Endodermal cell (in vitro differentiated cells): ENCODE data around the gene NEK10. TPM values are rescaled to one million over a fixed set of nuclear protein-coding genes. Genes with fewer than 3 reads are reported as not detected.

Source experiments
- DNase-seq: peaks from one replicate; pipeline ENCODE4 v3.0.0-alpha.2; 2017
- H3K27ac ChIP-seq: 2 replicates; pipeline ENCODE4 v1.5.1; 2013; ENCODE audit warnings: mild to moderate bottlenecking, low read depth, low read length, moderate library complexity
- H3K27me3 ChIP-seq: 2 replicates; pipeline ENCODE4 v1.6.1; 2013; ENCODE audit warnings: mild to moderate bottlenecking, low read length, moderate library complexity; ENCODE audit not compliant: insufficient read depth, control insufficient read depth, poor library complexity, severe bottlenecking
- H3K36me3 ChIP-seq: 2 replicates; pipeline ENCODE4 v1.7.0; 2013; ENCODE audit warnings: mild to moderate bottlenecking, low read length, moderate library complexity; ENCODE audit not compliant: control insufficient read depth, insufficient read depth
- H3K4me1 ChIP-seq: one replicate; pipeline ENCODE4 v1.7.0; 2013; ENCODE audit warnings: low read length; ENCODE audit not compliant: control insufficient read depth, insufficient read depth
- H3K4me3 ChIP-seq: 2 replicates; pipeline ENCODE4 v1.5.1; 2013; ENCODE audit warnings: mild to moderate bottlenecking, low read length, moderate library complexity
- H3K9ac ChIP-seq: 2 replicates; pipeline ENCODE4 v1.6.1; 2013; ENCODE audit warnings: mild to moderate bottlenecking, low read length, moderate library complexity; ENCODE audit not compliant: poor library complexity, severe bottlenecking; ENCODE audit errors: extremely low read depth
- H3K9me3 ChIP-seq: 2 replicates; pipeline ENCODE4 v1.6.1; 2013; ENCODE audit warnings: mild to moderate bottlenecking, low read length, moderate library complexity; ENCODE audit not compliant: control insufficient read depth
- H3K27ac Mint-ChIP-seq: 2 replicates; pipeline ENCODE4 v1.8.0; 2020; ENCODE audit warnings: mixed read lengths
- H3K27me3 Mint-ChIP-seq: 2 replicates; pipeline ENCODE4 v1.8.0; 2021; ENCODE audit warnings: mild to moderate bottlenecking, mixed read lengths; ENCODE audit not compliant: insufficient read depth
- H3K36me3 Mint-ChIP-seq: 2 replicates; pipeline ENCODE4 v1.8.0; 2020; ENCODE audit warnings: low read depth, mixed read lengths
- H3K4me1 Mint-ChIP-seq: 2 replicates; pipeline ENCODE4 v1.8.0; 2020; ENCODE audit warnings: mixed read lengths
- H3K4me3 Mint-ChIP-seq: 2 replicates; pipeline ENCODE4 v1.8.0; 2020; ENCODE audit warnings: mild to moderate bottlenecking, moderate library complexity, mixed read lengths
- H3K9me3 Mint-ChIP-seq: 2 replicates; pipeline ENCODE4 v1.8.0; 2020; ENCODE audit warnings: mild to moderate bottlenecking, mixed read lengths
- CTCF ChIP-seq: fragments of 200-600 bp; sonication (generic); conservative IDR thresholded peaks from 2 replicates; pipeline ENCODE4 v1.5.0; 2021; ENCODE audit warnings: antibody characterized with exemption, mild to moderate bottlenecking
- WGBS, 2 experiments: methylation state at CpG; one replicate each; pipeline versions ENCODE4 v1.1.5 to v1.1.7; 2013; ENCODE audit warnings: missing lambda C conversion rate in 2 of 2, mixed read lengths in 1 of 2; ENCODE audit not compliant: insufficient coverage in 1 of 2, insufficient read length in 1 of 2; 5-methylcytosine and 5-hydroxymethylcytosine counted together
- total RNA-seq, 2 donors: library from RNA; stranded (reverse); fragmentation: NEBNext Ultra II Directional in 1 of 2; extraction: Animal tissue kit (Norgen Biotek cat#: 25700) in 1 of 2; gene quantifications; 2 replicates in 1 of 2; 3 replicates in 1 of 2; pipeline ENCODE4 v1.2.1, GENCODE V29; 2021

The NEK10 gene
- total RNA-seq, 2 donors from 2014 or later: 1.3 to 2.4 TPM

GRCh38 chr3:27323087-27323570, 46.1 kb downstream of the NEK10 start:
- no peaks in the 10 kb centered on the region for H3K4me1 ChIP-seq
- H3K9ac ChIP-seq: no peak overlapping the region
- no peak for DNase-seq
- no peaks in the 10 kb centered on the region for H3K9me3 Mint-ChIP-seq
- H3K27me3 Mint-ChIP-seq: no peaks in the 10 kb centered on the region
- no peak overlapping the region for H3K4me3 Mint-ChIP-seq
- H3K4me1 Mint-ChIP-seq: no peaks in the 10 kb centered on the region
- H3K27ac ChIP-seq: no peak overlapping the region
- H3K36me3 Mint-ChIP-seq: no peaks in the 10 kb centered on the region
- H3K27me3 ChIP-seq: no peaks in the 10 kb centered on the region
- no peak for TF ChIP-seq CTCF
- no peaks in the 10 kb centered on the region for H3K9me3 ChIP-seq
- H3K36me3 ChIP-seq: no peaks in the 10 kb centered on the region
- no peak overlapping the region for H3K27ac Mint-ChIP-seq
- WGBS, 2 experiments: 88% methylated on average over 3 of the region's 3 CpGs; no CpG with 5 or more reads in 1 of the 2 experiments
- no peak overlapping the region for H3K4me3 ChIP-seq

- no peaks in the 10 kb centered on the region for H3K4me1 Mint-ChIP-seq
- Histone ChIP-seq H3K9ac (no peak overlapping the region), H3K4me3 (no peak overlapping the region), H3K27ac (no peak overlapping the region), H3K4me1 (no peaks in the 10 kb centered on the region), H3K9me3 (no peaks in the 10 kb centered on the region), H3K36me3 (no peaks in the 10 kb centered on the region), H3K27me3 (no peaks in the 10 kb centered on the region)
- no peak for TF ChIP-seq CTCF
- no peak for DNase-seq
- H3K36me3 Mint-ChIP-seq: no peaks in the 10 kb centered on the region
- H3K4me3 Mint-ChIP-seq: no peak overlapping the region
- no peaks in the 10 kb centered on the region for H3K27me3 Mint-ChIP-seq
- no peaks in the 10 kb centered on the region for H3K9me3 Mint-ChIP-seq
- no peak overlapping the region for H3K27ac Mint-ChIP-seq
These were observed 46.5 kb downstream of the NEK10 start for GRCh38 chr3:27322634-27323033.

- Mint-ChIP-seq H3K27ac (no peak overlapping the region), H3K9me3 (no peaks in the 10 kb centered on the region), H3K4me3 (no peak overlapping the region), H3K36me3 (no peaks in the 10 kb centered on the region), H3K4me1 (peaks cover 2% of the 10 kb centered on the region), H3K27me3 (no peaks in the 10 kb centered on the region)
- H3K9me3 ChIP-seq: no peaks in the 10 kb centered on the region
- 90 to 97% methylated on average over 7 to 9 of the region's 9 CpGs for WGBS, 2 experiments
- no peak overlapping the region for H3K27ac ChIP-seq
- TF ChIP-seq CTCF: no peak
- no peak overlapping the region for H3K9ac ChIP-seq
- no peaks in the 10 kb centered on the region for H3K27me3 ChIP-seq
- no peaks in the 10 kb centered on the region for H3K36me3 ChIP-seq
- DNase-seq: no peak
- no peaks in the 10 kb centered on the region for H3K4me1 ChIP-seq
- no peak overlapping the region for H3K4me3 ChIP-seq
These were observed 49.2 kb downstream of the NEK10 start for GRCh38 chr3:27319847-27320526.
